Hepatocyte (in vitro differentiated cells): Measurements from ENCODE around the gene NOC4L.

Source experiments
- CTCF ChIP-seq: fragments of 200-600 bp; sonication (generic); IDR thresholded peaks from 2 replicates; pipeline ENCODE4 v1.5.1; 2016; ENCODE audit warnings: antibody characterized with exemption, mild to moderate bottlenecking; ENCODE audit not compliant: poor library complexity
- EZH2 ChIP-seq: fragments of 200-600 bp; sonication (generic); IDR thresholded peaks from 2 replicates; pipeline ENCODE4 v1.6.1; 2016; ENCODE audit warnings: antibody characterized with exemption, mild to moderate bottlenecking, borderline replicate concordance
- EZH2phosphoT487 ChIP-seq: fragments of 200-600 bp; sonication (generic); IDR thresholded peaks from one replicate; pipeline ENCODE4 v1.6.1; 2018; ENCODE audit warnings: antibody characterized with exemption, mild to moderate bottlenecking, low read depth, moderate library complexity; ENCODE audit not compliant: unreplicated experiment, severe bottlenecking

GRCh38 chr12:132160016-132160415 lies 15.8 kb downstream of the NOC4L start:
- TF ChIP-seq CTCF (no peak), EZH2 (no peak), EZH2phosphoT487 (no peak)
